ENCODE measurements around the gene ATP6V0C. TPM values are rescaled to one million over a fixed set of nuclear protein-coding genes. Genes with fewer than 3 reads are reported as not detected.

ATP6V0C gene
- total RNA-seq, 1 experiment from 2014 or later = 212 TPM

DNA sequence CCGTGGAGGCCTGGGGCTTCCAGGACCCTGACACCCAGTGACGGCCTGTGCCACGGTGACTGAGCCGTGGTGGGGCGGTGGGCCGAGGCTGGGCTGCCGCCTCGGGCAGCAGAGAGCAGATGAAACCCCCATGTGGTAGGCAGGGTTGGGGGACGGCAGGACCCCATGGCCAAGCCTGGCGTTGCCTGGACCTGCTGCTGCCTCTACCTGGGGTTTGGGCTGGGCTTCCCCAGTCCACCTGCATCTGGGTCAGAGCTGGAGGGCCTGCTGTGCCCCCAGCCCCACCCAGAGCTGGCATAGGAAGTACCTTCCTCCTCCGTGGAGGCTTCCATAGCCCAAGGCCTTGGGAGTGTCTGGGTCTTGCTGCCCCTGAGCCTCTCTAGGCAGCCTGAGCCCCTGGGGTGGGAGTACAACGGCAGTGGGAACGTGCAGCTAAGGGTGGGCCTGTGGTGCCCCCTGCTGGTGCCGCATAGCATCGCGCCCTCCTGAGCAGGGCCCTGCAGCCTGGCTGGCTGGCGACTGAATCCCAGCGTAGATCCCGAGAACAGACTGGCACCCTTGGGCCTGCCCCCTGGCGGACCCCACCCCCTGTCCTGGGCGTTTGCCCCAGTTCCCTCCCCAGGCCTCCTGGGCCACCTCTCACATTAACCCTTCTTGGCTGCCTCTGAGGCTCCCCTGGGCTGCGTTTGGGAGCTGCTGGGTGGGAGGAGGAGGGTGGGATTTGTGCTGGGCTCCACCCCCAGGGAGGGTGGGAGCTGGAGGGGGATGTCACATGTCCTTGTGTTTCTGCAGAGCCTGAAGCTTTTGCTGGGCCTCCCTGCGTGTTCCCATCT is 12.6 kb upstream of the ATP6V0C start:
- peak; percentile 91 for ATAC-seq
- Mint-ChIP-seq H3K9me3 (no peaks in the 10 kb centered on the region), H3K4me3 (peak overlapping the region; percentile 49), H3K36me3 (peaks cover 5% of the 10 kb centered on the region), H3K27me3 (ENCODE audit: low read depth) (no peaks in the 10 kb centered on the region), H3K27ac (no peak overlapping the region), H3K4me1 (peaks cover 4% of the 10 kb centered on the region)
- DNase-seq (ENCODE audit: low spot score) = peak; percentile 93
- CTCF ChIA-PET = interaction anchor here (0.5 to 3.5 kb wide), 64 partner anchors 9 to 1902 kb away, joined by 3 to 57 read pairs (median 6); partner anchors contain the start of genes ABCA3, AMDHD2, ATP6V0C and CCNF
- POLR2A ChIA-PET = interaction anchor here (0.6 to 1.5 kb wide), 8 partner anchors 19 to 545 kb away, joined by 3 to 13 read pairs (median 4); partner anchors contain the start of genes AMDHD2, ECI1, NTN3 and PDPK1
- peak; percentile 33; the same call in 1 of the 2 replicates for TF ChIP-seq SP1 (CRISPR knock-in tag; conservative IDR thresholded peaks at IDR 0.05)
- TF ChIP-seq, protein P1, sequence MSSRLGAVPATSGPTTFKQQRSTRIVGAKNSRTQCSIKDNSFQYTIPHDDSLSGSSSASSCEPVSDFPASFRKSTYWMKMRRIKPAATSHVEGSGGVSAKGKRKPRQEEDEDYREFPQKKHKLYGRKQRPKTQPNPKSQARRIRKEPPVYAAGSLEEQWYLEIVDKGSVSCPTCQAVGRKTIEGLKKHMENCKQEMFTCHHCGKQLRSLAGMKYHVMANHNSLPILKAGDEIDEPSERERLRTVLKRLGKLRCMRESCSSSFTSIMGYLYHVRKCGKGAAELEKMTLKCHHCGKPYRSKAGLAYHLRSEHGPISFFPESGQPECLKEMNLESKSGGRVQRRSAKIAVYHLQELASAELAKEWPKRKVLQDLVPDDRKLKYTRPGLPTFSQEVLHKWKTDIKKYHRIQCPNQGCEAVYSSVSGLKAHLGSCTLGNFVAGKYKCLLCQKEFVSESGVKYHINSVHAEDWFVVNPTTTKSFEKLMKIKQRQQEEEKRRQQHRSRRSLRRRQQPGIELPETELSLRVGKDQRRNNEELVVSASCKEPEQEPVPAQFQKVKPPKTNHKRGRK (CRISPR knock-in tag; IDR thresholded peaks at IDR 0.05; ENCODE audit: borderline replicate concordance) = no peak
- peak; percentile 48; the same call in 1 of the 2 replicates for TF ChIP-seq ETV6 (CRISPR knock-in tag; IDR thresholded peaks at IDR 0.05)
- TF ChIP-seq, protein P2, sequence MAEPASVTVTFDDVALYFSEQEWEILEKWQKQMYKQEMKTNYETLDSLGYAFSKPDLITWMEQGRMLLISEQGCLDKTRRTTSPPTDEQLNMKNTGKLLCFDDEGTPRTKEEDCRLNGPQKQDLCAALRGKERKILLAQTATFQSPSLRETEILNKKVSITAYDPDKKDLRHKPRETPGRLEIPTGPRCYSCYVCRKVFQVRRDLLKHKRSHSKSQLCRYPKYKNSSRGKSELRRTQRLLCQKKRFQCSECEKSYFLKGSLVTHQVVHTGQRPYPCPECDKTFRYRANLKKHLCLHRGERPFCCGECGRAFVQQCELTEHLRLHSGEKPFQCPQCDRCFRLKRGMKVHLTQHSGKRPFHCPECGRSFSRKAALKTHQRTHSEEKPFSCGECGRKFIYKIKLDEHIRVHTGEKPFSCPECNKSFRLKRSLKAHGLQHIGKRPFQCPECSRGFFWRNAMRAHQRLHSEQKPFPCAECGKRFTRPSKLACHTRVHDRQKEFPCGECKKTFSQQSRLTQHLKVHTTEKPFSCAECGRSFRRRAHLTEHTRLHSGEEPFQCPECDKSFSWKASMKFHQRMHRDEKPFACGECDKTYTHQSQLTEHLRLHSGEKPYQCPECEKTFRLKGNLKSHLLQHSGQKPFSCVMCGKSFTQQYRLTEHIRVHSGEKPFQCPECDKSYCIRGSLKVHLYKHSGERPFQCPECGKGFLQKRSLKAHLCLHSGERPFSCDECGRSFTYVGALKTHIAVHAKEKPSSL (CRISPR knock-in tag; conservative IDR thresholded peaks at IDR 0.05) = no peak
- TF ChIP-seq, protein P3, sequence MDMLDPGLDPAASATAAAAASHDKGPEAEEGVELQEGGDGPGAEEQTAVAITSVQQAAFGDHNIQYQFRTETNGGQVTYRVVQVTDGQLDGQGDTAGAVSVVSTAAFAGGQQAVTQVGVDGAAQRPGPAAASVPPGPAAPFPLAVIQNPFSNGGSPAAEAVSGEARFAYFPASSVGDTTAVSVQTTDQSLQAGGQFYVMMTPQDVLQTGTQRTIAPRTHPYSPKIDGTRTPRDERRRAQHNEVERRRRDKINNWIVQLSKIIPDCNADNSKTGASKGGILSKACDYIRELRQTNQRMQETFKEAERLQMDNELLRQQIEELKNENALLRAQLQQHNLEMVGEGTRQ (CRISPR knock-in tag; IDR thresholded peaks at IDR 0.05) = peak; percentile 78
- TF ChIP-seq, protein P4, sequence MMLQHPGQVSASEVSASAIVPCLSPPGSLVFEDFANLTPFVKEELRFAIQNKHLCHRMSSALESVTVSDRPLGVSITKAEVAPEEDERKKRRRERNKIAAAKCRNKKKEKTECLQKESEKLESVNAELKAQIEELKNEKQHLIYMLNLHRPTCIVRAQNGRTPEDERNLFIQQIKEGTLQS (CRISPR knock-in tag; conservative IDR thresholded peaks at IDR 0.05) = no peak
- TF ChIP-seq, protein P5, sequence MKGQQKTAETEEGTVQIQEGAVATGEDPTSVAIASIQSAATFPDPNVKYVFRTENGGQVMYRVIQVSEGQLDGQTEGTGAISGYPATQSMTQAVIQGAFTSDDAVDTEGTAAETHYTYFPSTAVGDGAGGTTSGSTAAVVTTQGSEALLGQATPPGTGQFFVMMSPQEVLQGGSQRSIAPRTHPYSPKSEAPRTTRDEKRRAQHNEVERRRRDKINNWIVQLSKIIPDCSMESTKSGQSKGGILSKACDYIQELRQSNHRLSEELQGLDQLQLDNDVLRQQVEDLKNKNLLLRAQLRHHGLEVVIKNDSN (CRISPR knock-in tag; IDR thresholded peaks at IDR 0.05) = peak; percentile 79; the same call in 1 of the 2 replicates
- TF ChIP-seq, protein P6, sequence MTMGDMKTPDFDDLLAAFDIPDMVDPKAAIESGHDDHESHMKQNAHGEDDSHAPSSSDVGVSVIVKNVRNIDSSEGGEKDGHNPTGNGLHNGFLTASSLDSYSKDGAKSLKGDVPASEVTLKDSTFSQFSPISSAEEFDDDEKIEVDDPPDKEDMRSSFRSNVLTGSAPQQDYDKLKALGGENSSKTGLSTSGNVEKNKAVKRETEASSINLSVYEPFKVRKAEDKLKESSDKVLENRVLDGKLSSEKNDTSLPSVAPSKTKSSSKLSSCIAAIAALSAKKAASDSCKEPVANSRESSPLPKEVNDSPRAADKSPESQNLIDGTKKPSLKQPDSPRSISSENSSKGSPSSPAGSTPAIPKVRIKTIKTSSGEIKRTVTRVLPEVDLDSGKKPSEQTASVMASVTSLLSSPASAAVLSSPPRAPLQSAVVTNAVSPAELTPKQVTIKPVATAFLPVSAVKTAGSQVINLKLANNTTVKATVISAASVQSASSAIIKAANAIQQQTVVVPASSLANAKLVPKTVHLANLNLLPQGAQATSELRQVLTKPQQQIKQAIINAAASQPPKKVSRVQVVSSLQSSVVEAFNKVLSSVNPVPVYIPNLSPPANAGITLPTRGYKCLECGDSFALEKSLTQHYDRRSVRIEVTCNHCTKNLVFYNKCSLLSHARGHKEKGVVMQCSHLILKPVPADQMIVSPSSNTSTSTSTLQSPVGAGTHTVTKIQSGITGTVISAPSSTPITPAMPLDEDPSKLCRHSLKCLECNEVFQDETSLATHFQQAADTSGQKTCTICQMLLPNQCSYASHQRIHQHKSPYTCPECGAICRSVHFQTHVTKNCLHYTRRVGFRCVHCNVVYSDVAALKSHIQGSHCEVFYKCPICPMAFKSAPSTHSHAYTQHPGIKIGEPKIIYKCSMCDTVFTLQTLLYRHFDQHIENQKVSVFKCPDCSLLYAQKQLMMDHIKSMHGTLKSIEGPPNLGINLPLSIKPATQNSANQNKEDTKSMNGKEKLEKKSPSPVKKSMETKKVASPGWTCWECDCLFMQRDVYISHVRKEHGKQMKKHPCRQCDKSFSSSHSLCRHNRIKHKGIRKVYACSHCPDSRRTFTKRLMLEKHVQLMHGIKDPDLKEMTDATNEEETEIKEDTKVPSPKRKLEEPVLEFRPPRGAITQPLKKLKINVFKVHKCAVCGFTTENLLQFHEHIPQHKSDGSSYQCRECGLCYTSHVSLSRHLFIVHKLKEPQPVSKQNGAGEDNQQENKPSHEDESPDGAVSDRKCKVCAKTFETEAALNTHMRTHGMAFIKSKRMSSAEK (CRISPR knock-in tag; IDR thresholded peaks at IDR 0.05; ENCODE audit: borderline replicate concordance) = no peak
- TF ChIP-seq, protein P7, sequence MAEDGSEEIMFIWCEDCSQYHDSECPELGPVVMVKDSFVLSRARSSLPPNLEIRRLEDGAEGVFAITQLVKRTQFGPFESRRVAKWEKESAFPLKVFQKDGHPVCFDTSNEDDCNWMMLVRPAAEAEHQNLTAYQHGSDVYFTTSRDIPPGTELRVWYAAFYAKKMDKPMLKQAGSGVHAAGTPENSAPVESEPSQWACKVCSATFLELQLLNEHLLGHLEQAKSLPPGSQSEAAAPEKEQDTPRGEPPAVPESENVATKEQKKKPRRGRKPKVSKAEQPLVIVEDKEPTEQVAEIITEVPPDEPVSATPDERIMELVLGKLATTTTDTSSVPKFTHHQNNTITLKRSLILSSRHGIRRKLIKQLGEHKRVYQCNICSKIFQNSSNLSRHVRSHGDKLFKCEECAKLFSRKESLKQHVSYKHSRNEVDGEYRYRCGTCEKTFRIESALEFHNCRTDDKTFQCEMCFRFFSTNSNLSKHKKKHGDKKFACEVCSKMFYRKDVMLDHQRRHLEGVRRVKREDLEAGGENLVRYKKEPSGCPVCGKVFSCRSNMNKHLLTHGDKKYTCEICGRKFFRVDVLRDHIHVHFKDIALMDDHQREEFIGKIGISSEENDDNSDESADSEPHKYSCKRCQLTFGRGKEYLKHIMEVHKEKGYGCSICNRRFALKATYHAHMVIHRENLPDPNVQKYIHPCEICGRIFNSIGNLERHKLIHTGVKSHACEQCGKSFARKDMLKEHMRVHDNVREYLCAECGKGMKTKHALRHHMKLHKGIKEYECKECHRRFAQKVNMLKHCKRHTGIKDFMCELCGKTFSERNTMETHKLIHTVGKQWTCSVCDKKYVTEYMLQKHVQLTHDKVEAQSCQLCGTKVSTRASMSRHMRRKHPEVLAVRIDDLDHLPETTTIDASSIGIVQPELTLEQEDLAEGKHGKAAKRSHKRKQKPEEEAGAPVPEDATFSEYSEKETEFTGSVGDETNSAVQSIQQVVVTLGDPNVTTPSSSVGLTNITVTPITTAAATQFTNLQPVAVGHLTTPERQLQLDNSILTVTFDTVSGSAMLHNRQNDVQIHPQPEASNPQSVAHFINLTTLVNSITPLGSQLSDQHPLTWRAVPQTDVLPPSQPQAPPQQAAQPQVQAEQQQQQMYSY (CRISPR knock-in tag; IDR thresholded peaks at IDR 0.05) = no peak
- TF ChIP-seq CREB1 (CRISPR knock-in tag; IDR thresholded peaks at IDR 0.05) = no peak
- TF ChIP-seq ZNF423 (CRISPR knock-in tag; IDR thresholded peaks at IDR 0.05) = peak; percentile 77
- TF ChIP-seq ZNF232 (CRISPR knock-in tag; IDR thresholded peaks at IDR 0.05) = no peak
- no peak for TF ChIP-seq NR1H2 (CRISPR knock-in tag; IDR thresholded peaks at IDR 0.05)
- TF ChIP-seq, protein P8, sequence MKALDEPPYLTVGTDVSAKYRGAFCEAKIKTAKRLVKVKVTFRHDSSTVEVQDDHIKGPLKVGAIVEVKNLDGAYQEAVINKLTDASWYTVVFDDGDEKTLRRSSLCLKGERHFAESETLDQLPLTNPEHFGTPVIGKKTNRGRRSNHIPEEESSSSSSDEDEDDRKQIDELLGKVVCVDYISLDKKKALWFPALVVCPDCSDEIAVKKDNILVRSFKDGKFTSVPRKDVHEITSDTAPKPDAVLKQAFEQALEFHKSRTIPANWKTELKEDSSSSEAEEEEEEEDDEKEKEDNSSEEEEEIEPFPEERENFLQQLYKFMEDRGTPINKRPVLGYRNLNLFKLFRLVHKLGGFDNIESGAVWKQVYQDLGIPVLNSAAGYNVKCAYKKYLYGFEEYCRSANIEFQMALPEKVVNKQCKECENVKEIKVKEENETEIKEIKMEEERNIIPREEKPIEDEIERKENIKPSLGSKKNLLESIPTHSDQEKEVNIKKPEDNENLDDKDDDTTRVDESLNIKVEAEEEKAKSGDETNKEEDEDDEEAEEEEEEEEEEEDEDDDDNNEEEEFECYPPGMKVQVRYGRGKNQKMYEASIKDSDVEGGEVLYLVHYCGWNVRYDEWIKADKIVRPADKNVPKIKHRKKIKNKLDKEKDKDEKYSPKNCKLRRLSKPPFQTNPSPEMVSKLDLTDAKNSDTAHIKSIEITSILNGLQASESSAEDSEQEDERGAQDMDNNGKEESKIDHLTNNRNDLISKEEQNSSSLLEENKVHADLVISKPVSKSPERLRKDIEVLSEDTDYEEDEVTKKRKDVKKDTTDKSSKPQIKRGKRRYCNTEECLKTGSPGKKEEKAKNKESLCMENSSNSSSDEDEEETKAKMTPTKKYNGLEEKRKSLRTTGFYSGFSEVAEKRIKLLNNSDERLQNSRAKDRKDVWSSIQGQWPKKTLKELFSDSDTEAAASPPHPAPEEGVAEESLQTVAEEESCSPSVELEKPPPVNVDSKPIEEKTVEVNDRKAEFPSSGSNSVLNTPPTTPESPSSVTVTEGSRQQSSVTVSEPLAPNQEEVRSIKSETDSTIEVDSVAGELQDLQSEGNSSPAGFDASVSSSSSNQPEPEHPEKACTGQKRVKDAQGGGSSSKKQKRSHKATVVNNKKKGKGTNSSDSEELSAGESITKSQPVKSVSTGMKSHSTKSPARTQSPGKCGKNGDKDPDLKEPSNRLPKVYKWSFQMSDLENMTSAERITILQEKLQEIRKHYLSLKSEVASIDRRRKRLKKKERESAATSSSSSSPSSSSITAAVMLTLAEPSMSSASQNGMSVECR (CRISPR knock-in tag; IDR thresholded peaks at IDR 0.05; ENCODE audit: borderline replicate concordance) = no peak
